ENCODE measurements around the gene PLA2R1.

Gene PLA2R1

DNA sequence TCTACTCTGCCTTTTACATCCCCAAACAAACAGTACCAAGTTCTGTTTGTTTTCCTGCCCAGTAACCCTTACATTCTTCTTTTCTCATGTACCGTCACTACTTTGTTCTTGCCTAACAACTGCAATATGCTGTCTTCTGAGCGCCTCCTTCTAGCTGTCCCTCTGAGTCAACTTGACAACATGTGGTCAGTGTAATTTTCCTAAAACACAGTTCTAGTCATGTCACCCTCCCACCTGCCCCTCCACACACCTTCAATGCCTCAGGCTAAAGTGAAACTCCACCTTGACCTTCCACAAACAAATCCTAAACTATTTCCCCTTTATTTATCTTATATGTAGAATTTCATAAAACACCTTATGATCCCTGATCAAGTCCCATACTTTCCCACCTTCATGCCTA is 139.9 kb downstream of the PLA2R1 start:
- DNase-seq, result no peak

- DNase-seq, result peak; percentile 52
Observed at GRCh38 chr2:159921752-159922404, 140.5 kb downstream of the PLA2R1 start.

GRCh38 chr2:159916511-159916910 is 145.9 kb downstream of the PLA2R1 start:
- DNase-seq, result no peak

GRCh38 chr2:159913900-159914299 is 148.5 kb downstream of the PLA2R1 start:
- DNase-seq, result no peak

DNA sequence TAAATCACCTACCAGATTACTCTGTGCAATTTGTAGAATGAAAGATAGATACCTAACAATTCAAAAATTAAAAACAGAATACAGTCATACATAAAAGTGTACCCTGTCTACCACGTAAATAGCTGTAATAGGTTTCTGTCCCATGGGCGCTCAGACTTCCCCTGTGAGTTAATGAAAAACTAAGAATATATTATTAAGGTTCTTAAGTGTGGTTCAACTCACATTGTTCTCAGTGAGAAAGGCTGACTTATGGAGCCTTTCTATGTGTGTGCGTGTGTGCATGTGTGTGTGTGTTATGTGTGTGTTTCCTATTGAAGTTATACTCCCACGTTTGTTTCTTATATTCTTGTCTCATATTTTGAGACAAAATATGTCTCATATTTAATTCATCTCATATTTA is 149.8 kb downstream of the PLA2R1 start:
- no peak for DNase-seq

DNA sequence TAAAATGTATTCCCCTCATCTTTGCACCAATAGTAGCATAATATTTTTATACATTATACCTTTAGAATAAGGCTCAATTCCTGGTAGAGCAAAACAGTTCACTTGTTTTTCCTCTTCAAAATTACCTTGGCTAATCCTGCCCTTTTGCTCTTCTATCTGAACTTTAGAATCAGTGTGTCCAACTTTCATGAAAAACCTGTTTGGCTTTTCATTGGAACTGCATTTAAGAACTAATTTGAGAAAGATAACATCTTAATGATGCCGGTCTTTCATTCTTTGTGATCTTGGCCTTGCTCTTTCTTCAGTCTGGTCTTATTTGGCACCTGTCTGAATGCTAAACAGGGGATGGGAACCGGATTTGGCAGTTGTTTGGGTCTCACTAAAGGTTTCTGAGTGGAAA is 151.5 kb downstream of the PLA2R1 start:
- DNase-seq, result no peak

- no peak for DNase-seq
Observed at GRCh38 chr2:159908623-159909022, 153.8 kb downstream of the PLA2R1 start.

- no peak for DNase-seq
Observed at GRCh38 chr2:159907909-159908308, 154.5 kb downstream of the PLA2R1 start.

DNA sequence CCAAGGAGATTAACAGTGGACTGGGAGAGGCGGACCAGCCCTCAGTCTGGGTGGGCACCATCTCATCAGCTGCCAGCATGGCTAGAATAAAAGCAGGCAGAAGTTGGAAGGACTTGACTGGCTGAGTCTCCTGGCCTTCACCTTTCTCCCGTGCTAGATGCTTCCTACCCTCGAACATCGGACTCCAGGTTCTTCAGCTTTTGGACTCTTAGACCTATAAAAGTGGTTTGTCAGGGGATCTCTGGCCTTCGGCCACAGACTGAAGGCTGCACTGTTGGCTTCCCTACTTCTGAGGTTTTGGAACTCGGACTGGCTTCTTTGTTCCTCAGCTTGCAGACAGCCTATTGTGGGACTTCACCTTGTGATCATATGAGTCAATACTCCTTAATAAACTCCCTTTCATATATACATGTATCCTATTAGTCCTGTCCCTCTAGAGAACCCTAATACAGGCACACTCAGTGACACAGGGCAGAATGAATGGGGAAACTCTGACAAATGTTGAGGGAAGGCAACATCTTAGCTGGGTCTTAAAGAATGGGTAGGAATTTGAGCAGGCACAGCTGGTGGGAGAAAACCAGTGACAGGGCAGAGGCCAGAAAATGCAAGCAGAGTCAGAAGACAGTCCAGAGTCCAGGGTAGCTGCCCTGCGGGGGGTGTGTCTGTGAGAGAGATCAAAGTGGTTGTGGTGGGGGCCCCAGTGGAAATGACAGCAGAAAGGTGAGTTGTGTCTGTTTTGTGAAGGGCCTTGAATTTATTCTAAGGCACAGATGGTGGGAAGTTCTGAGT is 156.3 kb downstream of the PLA2R1 start:
- no peak for DNase-seq

- no peak for DNase-seq
Observed at GRCh38 chr2:159904959-159905305, 157.5 kb downstream of the PLA2R1 start.

DNA sequence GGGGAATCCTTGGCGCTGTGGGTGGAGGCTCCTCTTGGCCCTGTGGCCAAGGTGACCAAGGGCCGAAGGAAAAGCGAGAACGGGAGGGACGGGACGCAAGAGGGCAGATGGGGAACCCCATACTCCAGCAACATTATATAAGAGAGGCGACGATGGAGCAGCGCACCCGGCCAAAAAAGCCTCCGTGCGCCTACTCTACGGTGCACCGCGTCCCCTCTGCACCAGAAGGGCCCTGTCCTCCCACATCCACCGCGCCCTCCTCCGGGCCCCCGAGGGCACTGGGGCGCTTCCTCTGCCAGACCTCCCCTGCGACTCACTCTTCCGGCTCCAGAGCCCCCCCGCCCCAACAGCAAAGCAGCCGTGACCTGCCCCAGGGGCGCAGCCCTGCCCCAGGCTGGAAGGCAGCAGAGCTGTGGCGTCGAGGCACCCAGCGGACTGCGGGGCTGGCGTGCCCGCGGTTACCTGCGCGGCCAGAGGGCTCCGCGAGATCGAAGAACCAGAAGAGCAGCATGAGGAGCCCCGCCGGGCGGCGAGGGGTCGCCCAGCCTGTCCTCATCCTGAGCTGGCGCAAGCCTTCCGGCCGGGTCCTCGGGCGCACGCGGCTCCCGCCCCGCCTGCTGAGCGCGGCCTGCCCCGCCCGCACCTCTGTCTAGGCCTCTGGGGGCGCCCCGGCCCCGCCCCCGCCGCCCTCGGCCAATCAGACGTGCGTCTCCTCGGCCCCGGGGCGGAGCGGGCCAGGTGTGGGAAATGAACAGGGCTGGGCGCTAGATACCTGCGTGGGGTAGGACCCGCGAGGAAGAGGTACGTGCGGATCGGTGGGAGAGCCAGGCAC is 158.1 kb downstream of the PLA2R1 start, which contains the start of gene LY75:
Gene LY75 (minus strand): TSS at position 630 of the 832 bp plus-strand sequence.
- DNase-seq, result peak; percentile 15

DNA sequence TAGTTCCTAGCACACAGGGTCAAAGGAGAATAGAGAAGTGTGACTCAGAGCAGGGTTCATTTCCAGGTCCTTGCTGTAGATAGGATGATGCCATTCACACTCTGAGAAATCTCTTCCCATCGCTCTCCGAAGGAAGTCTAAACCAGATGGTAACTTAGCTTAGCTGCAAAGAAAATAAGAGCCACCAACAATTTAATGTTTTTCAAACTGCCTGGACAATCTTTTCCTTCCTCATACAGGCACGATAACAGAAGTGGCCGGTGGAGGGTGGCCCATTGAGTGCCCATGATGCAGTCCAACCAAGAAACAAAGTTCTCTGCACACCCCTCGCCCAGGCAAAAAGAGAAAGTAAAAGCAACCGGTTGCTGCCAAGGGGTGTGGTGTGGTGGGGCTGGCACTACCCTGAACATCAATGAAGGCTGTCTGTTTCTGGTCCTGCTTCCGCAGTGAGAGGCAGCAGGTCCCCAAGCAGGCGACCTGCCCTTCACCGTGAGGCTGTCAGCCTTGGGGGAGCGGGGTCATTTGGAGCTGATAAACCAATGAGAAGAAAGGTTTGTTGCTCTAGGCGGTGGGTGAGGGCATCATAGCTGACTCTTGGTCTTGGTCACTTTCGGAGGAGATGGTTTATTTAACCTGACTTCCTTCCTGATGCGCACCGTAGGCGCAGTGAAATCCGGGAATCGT is 158.8 kb downstream of the PLA2R1 start:
- DNase-seq, result peak; percentile 22

DNA sequence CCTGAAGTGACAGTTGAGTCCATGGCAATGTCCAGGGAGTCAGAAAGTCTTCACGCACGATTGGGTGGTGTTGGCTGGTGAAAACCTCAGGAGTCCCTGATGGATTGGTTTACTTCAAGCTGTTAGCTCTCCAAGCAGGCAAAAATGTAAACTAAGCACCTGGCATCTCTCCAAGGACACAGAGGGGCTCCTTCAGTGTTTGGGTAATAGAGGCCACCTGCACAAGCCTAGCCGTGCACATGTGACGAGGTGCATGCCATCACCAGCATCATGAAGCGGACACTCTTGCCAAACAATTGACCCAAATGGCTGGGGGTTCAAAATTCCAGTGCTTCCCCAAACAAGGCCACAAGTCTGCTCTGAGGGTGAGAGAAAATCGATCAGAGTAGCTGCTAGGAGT is 159.7 kb downstream of the PLA2R1 start:
- DNase-seq, result no peak

DNA sequence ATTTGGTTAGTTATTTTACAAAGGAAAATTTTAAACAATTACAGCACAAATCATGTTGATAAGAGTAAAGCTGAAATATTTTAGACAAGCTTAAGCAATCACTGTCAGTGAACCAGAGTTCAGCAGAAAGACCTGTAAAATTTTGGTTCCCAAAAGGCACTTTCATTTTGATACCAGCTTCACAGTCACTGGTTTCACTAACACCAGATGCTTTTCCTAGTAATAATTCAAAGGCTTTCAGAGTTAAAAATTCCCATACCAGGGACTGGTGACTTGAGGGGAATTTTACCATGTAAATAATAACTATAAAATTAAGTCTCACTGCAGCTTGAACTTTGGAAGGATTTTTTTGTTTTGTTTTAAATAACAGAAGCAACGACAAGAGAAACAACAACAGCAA is 162.1 kb downstream of the PLA2R1 start:
- DNase-seq, result no peak

- DNase-seq, result no peak
Observed at GRCh38 chr2:159898441-159898840, 164.0 kb downstream of the PLA2R1 start.

GRCh38 chr2:159897720-159898119 is 164.7 kb downstream of the PLA2R1 start:
- DNase-seq, result no peak

- no peak for DNase-seq
Observed at GRCh38 chr2:159897081-159897480, 165.3 kb downstream of the PLA2R1 start.

DNA sequence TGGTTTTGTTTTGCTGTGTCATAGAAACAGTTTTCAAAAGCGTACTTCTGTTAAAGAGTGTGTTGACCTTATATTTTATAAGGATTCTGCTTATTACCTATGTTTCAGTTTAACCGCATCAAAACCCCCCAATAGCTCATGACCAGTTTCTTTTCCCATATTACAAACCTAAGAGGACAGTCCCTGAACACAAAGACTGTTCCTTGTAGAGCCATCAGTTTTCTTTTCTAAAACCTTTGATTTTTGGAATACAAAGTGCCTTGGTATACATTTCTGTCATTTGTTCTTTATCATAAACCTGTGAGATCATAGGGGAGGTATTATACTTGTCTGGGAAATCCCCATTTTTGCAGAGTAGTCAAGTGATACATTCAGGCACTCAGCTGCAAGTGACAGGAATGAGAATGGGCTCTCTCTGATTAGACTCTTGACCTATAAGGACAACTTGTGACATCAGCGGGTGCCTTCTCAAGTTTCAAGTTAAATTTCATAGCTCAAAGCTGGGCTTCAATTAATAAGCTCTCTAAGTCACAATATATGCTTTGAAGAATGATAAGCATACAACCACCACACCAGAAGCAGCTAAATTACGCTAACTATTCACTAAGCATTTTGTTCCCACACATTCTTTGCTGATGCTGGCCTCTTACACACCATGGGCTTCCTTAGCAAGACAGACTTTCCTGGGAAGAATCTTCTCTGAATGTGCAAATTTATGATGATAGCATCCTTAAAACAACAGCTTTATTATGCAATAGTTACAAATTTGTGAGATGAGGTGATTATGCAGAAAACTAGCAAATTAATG is 167.0 kb downstream of the PLA2R1 start:
- no peak for DNase-seq

DNA sequence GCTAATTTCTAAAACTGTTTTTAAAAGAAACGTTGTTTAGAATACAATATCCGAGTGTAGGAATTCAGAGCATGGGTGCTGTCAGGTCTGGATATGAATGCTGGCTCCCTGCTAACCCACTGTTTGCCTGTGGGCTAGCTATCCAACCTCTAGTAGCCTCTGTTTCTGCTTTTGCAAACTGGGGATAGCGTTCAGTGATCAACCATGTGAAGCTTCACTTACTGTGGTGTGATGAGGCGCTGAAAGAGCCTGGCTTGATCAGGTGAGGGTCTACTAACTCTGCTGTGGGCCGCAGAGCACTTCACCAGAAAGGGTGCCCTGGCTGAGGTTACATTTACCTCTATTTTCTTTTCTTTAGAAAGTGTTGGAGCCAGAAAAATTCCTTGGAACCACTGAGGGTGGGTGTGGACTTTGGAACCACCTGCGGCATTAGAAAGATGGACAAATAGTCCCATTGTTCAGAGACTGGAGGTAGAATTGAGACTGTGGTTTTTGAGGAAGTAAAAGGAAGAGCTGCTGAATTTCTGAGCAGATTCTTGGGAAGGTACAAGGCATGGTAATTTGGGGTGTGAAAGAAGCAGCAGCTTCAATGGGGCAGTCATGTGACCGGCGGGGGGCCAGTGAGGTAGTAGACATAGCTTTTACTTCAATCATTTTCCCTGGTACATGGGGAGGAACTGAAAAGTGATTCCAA is 168.1 kb downstream of the PLA2R1 start:
- DNase-seq, result no peak

- no peak for DNase-seq
Observed at GRCh38 chr2:159892990-159893810, 169.2 kb downstream of the PLA2R1 start.
